Measurements from ENCODE around the gene XPC.
"Not testable (repeated sequence)": the region's sequence is repeated elsewhere in the genome, so short reads cannot be mapped to it uniquely, and the experiment has no call there.

XPC gene

GRCh38 chr3:14131134-14131533 is 47.3 kb downstream of the XPC start:
- no peak for DNase-seq

GRCh38 chr3:14130707-14131106 is 47.7 kb downstream of the XPC start:
- no peak for DNase-seq

GRCh38 chr3:14130230-14130629 is 48.2 kb downstream of the XPC start:
- peak; percentile 4 for DNase-seq

GRCh38 chr3:14129296-14129695 is 49.1 kb downstream of the XPC start:
- DNase-seq = peak; percentile 18

GRCh38 chr3:14128724-14129123 is 49.7 kb downstream of the XPC start:
- DNase-seq = no peak

- DNase-seq = no peak
Observed at GRCh38 chr3:14127516-14128161, 50.8 kb downstream of the XPC start.

- DNase-seq = no peak
Observed at GRCh38 chr3:14126887-14127505, 51.4 kb downstream of the XPC start.

- no peak for DNase-seq
Observed at GRCh38 chr3:14126017-14126886, 52.1 kb downstream of the XPC start.

GRCh38 chr3:14125193-14126016 is 53.0 kb downstream of the XPC start:
- DNase-seq = peak; percentile 95

- DNase-seq = peak; percentile 100
Observed at GRCh38 chr3:14124615-14125192, 53.7 kb downstream of the XPC start, which contains the start of the genes CHCHD4 and TMEM43. Gene CHCHD4 (minus strand): TSS chr3:14124870. CDS start chr3:14124676, 194 bp downstream. Gene TMEM43 (plus strand): TSS chr3:14125052. CDS start chr3:14125194, 142 bp downstream.

GRCh38 chr3:14124223-14124614 is 54.2 kb downstream of the XPC start:
- peak; percentile 69 for DNase-seq

GRCh38 chr3:14123308-14124222 is 54.8 kb downstream of the XPC start:
- peak; percentile 49 for DNase-seq

GRCh38 chr3:14122301-14122700 is 56.1 kb downstream of the XPC start:
- no peak for DNase-seq

- peak; percentile 59 for DNase-seq
Observed at GRCh38 chr3:14121859-14122258, 56.5 kb downstream of the XPC start.

GRCh38 chr3:14120921-14121448 is 57.4 kb downstream of the XPC start:
- not testable (repeated sequence) for DNase-seq

- no peak for DNase-seq
Observed at GRCh38 chr3:14120111-14120920, 58.1 kb downstream of the XPC start.

- DNase-seq = no peak
Observed at GRCh38 chr3:14119651-14120050, 58.8 kb downstream of the XPC start.

GRCh38 chr3:14118400-14119381 is 59.7 kb downstream of the XPC start:
- DNase-seq = no peak

All from islet precursor cell (in vitro differentiated cells).